GM21723 (cell line): ENCODE data around the gene RFFL.
"Not testable (repeated sequence)": the region's sequence is repeated elsewhere in the genome, so short reads cannot be mapped to it uniquely, and the experiment has no call there.

Experiments used
- ATAC-seq: cut with Tn5 transposase; IDR thresholded peaks from one replicate; pipeline ENCODE4 v1.9.1; 2021; ENCODE audit warnings: mild to moderate bottlenecking, moderate library complexity; ENCODE audit not compliant: unreplicated experiment

The RFFL gene

GRCh38 chr17:35063514-35064223 lies at the start of gene RFFL:
Gene RFFL (minus strand): TSS chr17:35063707. CDS start chr17:35026553, 37,154 bp downstream.
- peak; percentile 93 for ATAC-seq

- not testable (repeated sequence) for ATAC-seq
Measured at GRCh38 chr17:35110791-35111190, 47.3 kb upstream of the RFFL start.

- ATAC-seq = no peak
Measured at GRCh38 chr17:35104844-35105450, 41.4 kb upstream of the RFFL start.

- no peak for ATAC-seq
Measured at GRCh38 chr17:35103271-35103670, 39.8 kb upstream of the RFFL start.

GRCh38 chr17:35101725-35102124 lies 38.2 kb upstream of the RFFL start:
- ATAC-seq = no peak

- ATAC-seq = no peak
Measured at GRCh38 chr17:35101036-35101435, 37.5 kb upstream of the RFFL start.

GRCh38 chr17:35099908-35100307 lies 36.4 kb upstream of the RFFL start:
- ATAC-seq = no peak

- ATAC-seq = no peak
Measured at GRCh38 chr17:35097776-35098175, 34.3 kb upstream of the RFFL start.

GRCh38 chr17:35095741-35096140 lies 32.2 kb upstream of the RFFL start:
- ATAC-seq = no peak

GRCh38 chr17:35094902-35095301 lies 31.4 kb upstream of the RFFL start:
- ATAC-seq = no peak

- not testable (repeated sequence) for ATAC-seq
Measured at GRCh38 chr17:35090707-35091106, 27.2 kb upstream of the RFFL start.

- peak; percentile 27 for ATAC-seq
Measured at GRCh38 chr17:35089586-35090296, 26.2 kb upstream of the RFFL start.

- ATAC-seq = peak; percentile 65
Measured at GRCh38 chr17:35088881-35089585, 25.5 kb upstream of the RFFL start.

- peak; percentile 15 for ATAC-seq
Measured at GRCh38 chr17:35088356-35088880, 24.9 kb upstream of the RFFL start.

GRCh38 chr17:35087731-35088355 lies 24.3 kb upstream of the RFFL start:
- peak; percentile 2 for ATAC-seq

GRCh38 chr17:35086931-35087573 lies 23.5 kb upstream of the RFFL start:
- ATAC-seq = no peak

- no peak for ATAC-seq
Measured at GRCh38 chr17:35086164-35086563, 22.7 kb upstream of the RFFL start.

GRCh38 chr17:35084987-35085386 lies 21.5 kb upstream of the RFFL start:
- no peak for ATAC-seq

GRCh38 chr17:35083071-35083470 lies 19.6 kb upstream of the RFFL start:
- ATAC-seq = no peak

- ATAC-seq = no peak
Measured at GRCh38 chr17:35082073-35082657, 18.7 kb upstream of the RFFL start.
